ENCODE measurements around the gene F7.

DNA sequence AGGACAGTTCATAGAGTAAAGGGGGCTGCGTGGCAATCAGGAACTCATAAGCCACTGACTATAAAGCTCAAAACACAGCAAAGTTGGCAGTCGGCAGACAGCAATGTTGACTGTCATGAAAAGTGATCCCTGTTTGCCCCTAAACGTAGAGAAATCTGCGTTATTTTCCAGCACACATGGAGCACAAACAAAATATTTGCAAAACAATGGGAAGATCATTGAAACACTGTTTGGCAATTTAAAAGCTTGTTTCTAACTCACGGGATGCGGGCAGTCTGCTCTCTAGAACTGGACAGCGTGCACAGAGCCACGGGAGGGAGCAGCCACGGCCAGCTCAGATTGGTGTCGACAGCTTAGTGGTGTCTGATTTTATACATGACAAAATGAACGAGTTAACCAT lies 6.4 kb upstream of the F7 start:
- TF ChIP-seq, protein P1, sequence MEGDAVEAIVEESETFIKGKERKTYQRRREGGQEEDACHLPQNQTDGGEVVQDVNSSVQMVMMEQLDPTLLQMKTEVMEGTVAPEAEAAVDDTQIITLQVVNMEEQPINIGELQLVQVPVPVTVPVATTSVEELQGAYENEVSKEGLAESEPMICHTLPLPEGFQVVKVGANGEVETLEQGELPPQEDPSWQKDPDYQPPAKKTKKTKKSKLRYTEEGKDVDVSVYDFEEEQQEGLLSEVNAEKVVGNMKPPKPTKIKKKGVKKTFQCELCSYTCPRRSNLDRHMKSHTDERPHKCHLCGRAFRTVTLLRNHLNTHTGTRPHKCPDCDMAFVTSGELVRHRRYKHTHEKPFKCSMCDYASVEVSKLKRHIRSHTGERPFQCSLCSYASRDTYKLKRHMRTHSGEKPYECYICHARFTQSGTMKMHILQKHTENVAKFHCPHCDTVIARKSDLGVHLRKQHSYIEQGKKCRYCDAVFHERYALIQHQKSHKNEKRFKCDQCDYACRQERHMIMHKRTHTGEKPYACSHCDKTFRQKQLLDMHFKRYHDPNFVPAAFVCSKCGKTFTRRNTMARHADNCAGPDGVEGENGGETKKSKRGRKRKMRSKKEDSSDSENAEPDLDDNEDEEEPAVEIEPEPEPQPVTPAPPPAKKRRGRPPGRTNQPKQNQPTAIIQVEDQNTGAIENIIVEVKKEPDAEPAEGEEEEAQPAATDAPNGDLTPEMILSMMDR (IDR thresholded peaks at IDR 0.05 in 8 of 11, conservative IDR thresholded peaks at IDR 0.05 in 3 of 11), result no peak
- TF ChIP-seq POLR2A (IDR thresholded peaks at IDR 0.05), result no peak

All from spleen (tissue), 7 donors.